HL-60 (cell line): ENCODE data around the gene AGMO.

ENCODE experiments used
- DNase-seq, 2 experiments: peaks; one replicate each; pipeline ENCODE4 v3.0.0-alpha.2; 2010 to 2020; ENCODE audit warnings: low read depth in 1 of 2, low spot score in 1 of 2
- H3K27ac ChIP-seq: fragments of 250-450 bp; sonication (Bioruptor Pico); replicated peaks from 2 replicates; pipeline ENCODE4 v1.5.1; 2020; ENCODE audit warnings: mild to moderate bottlenecking, moderate library complexity
- H3K27me3 ChIP-seq: fragments of 250-450 bp; sonication (Bioruptor Pico); 2 replicates; pipeline ENCODE4 v1.5.1; 2021; ENCODE audit warnings: mild to moderate bottlenecking, moderate library complexity; ENCODE audit not compliant: insufficient read depth, poor library complexity, severe bottlenecking
- H3K4me3 ChIP-seq: replicated peaks from 2 replicates; pipeline ENCODE4 v1.5.1; 2011; ENCODE audit warnings: mild to moderate bottlenecking, control low read depth, low read length; ENCODE audit not compliant: insufficient read depth
- CTCF ChIP-seq: IDR thresholded peaks from one replicate; pipeline ENCODE4 v1.5.1; 2011; ENCODE audit warnings: low read length, control low read depth, inconsistent platforms; ENCODE audit not compliant: insufficient read depth
- GABPA ChIP-seq: IDR thresholded peaks from 2 replicates; pipeline ENCODE4 v1.6.1; 2012; ENCODE audit warnings: low read depth
- POLR2AphosphoS5 ChIP-seq: IDR thresholded peaks from 2 replicates; pipeline ENCODE4 v1.6.1; 2012; ENCODE audit warnings: low read depth
- REST ChIP-seq: IDR thresholded peaks from 2 replicates; pipeline ENCODE4 v1.6.1; 2012; ENCODE audit warnings: low read depth; ENCODE audit not compliant: insufficient replicate concordance
- SPI1 ChIP-seq: IDR thresholded peaks from 2 replicates; pipeline ENCODE4 v1.6.1; 2012; ENCODE audit warnings: low read depth, mild to moderate bottlenecking, borderline replicate concordance

The AGMO gene

GRCh38 chr7:15581352-15581951 lies 19.6 kb upstream of the AGMO start:
- Histone ChIP-seq H3K27me3 (no peaks in the 10 kb centered on the region), H3K27ac (no peak overlapping the region), H3K4me3 (no peak overlapping the region)
- no peak for DNase-seq
- no peak for TF ChIP-seq CTCF

- H3K27ac ChIP-seq, result no peak overlapping the region
- no peak for DNase-seq
- no peak overlapping the region for H3K4me3 ChIP-seq
- TF ChIP-seq POLR2AphosphoS5, result no peak
- TF ChIP-seq REST, result no peak
- no peak for TF ChIP-seq CTCF
- no peak for TF ChIP-seq SPI1
- TF ChIP-seq GABPA, result no peak
- no peaks in the 10 kb centered on the region for H3K27me3 ChIP-seq
Observed at GRCh38 chr7:15580604-15581351, 19.0 kb upstream of the AGMO start.

- Histone ChIP-seq H3K4me3 (no peak overlapping the region), H3K27me3 (no peaks in the 10 kb centered on the region), H3K27ac (no peak overlapping the region)
- no peak for TF ChIP-seq GABPA
- TF ChIP-seq REST, result no peak
- TF ChIP-seq POLR2AphosphoS5, result no peak
- TF ChIP-seq CTCF, result no peak
- no peak for DNase-seq
Observed at GRCh38 chr7:15577600-15577999, 15.8 kb upstream of the AGMO start.
